ENCODE data around the gene PKP2.

PKP2 gene

DNA sequence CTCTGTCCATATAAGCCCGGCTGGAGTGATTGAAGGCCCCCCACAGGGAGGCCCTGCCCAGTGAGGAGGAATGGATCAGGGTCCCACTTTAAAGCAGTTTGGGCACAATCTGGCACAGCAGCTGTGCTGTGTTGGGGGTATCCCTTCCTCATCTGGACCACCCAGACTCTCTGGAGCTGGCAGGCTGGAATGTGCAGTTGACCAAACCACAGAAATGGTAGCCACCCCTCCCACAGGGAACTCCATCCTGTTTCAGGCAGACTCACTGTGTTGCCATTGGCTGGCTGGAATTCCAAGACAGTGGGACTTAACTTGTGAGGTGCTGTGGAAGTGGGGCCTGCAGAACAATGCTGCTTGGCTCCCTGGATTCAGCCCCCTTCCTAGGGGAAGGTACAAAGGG is 87.4 kb downstream of the PKP2 start:
- no peak for DNase-seq (ENCODE audit: low spot score)

DNA sequence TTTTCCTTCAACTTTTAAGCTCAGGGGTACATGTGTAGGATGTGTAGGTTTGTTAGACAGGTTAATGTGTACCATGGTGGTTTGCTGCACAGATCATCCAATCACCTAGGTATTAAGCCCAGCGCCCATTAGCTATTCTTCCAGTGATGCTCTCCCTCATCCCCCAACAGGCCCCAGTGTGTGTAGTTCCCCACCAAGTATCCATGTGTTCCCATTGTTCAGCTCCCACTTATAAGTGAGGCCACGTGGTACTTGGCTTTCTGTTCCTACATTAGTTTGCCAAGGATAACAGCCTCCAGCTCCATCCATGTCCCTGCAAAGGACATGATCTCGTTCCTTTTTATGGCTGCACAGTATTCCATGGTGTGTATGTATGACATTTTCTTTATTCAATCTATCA is 92.3 kb downstream of the PKP2 start:
- no peak for DNase-seq (ENCODE audit: low spot score)

DNA sequence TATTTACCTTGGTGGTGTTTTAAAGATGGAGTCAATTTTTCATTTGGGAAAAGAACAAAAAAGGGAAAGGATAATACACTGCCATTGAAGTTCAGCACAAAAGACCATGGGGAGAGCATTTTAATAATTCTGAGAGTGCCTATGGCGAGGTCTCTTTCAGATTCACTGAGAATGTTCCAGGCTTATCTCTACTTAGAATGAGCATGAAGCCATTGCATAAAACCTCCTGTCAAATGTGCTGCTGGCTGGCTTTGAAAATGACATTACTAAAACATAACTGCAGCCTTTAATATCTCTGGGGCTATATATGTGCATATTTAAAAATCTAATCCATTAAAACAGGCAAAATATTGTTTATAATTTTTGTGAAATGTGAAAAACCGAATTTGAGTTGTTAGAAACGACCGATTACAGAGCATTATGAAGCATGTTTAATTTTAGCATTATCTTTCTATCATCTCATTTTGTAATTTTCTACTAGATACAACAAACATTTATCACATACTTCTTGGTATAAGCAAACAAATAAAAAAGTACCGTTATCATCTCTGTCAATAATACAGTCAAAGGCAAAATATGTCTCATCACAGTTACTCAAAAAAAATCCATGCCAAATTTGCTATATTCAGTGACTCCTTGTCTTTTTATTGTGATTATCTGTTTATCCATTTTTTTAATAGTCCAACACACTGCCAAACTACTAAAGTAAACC is 95.2 kb downstream of the PKP2 start:
- DNase-seq (ENCODE audit: low spot score) = no peak

DNA sequence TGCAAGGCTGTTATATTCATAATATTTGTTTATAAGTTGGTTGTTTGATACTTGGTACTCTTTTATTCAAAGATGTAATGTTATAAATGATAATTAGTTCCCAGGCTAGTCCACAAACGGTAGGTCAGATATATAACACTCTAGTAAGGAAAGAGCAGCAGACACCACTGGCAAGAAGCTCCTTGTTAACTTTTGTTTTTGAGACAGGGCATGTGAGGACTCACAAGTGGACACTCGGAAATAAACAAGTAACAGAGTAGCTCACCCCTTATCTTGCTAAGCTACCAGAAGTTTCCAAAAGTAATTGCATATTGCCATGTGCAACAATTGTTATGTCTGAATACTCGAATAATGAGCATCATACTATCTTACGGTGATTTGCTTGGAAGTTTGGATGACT is 102.3 kb downstream of the PKP2 start:
- no peak for DNase-seq (ENCODE audit: low spot score)

DNA sequence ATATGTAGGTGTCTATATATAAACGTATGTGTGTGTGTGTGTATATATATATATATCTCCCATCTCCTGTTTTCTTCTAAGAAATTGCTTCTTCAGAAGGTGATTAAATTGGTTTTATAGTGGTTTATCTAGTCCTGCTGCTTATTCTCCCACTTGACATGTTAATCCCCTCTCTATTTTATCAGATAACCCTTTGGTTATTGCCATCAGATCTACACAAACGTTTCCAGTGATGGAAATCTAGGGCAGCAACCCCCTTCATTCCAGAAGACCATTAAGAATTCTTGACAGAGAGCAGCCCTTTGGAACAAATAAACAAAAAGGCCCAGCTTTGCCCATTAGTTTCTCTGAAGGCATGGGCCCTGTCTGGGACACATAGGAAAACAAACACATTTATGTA is 106.7 kb downstream of the PKP2 start:
- DNase-seq (ENCODE audit: low spot score) = no peak

DNA sequence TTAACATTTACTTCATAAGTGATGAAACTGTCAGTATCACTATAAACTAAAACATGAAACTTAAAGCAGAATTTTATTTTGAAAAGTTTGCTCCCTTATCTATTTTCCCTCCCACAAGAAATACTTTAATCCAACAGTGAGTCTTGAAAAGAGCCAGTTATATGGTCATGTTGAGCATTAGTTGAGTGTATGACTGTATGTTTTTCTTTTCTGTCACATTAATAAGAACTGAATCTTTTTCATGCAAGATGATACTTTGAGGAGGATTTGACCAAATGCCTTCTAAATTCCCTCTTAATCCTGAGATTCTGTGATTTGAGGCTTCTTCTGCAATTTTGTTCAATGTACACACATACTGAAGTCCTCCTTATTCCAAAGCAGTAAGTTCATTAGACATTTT is 107.1 kb downstream of the PKP2 start:
- DNase-seq (ENCODE audit: low spot score) = no peak

DNA sequence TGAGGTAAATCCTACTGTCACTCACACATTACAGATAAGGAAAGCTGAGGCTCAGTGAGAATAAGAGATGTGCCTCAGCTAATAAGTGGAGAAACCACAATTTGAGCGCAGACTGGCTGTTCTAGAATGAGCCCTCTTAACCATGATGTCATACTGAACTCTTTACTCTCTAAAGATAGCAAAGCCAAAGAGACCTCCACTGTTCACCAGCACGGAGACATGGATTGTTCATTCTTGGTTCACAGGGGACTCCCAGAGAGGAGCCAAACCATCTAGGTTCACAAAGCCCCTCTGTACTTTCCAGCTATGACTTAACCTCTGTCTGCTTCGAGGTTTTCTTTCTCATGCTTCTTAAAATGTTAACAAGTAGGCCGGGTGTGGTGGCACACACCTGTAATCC is 108.2 kb downstream of the PKP2 start:
- no peak for DNase-seq (ENCODE audit: low spot score)

DNA sequence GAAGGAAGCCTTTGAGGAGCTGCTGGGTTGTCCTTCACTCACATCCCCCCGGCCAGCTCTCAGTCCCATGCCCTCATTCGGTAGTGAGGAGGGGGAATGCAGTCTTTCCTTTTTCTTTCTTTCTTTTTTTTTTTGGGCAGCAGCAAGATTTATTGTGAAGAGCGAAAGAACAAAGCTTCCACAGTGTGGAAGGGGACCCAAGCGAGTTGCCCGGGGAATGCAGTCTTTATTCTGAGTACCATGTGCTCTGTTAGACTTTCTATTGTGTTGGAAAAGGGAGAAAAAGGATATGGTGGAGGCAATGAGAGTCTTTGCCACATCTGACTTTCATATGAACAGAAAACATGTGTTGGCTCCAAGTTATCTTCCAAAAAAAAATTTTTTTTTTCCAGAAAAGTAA is 111.0 kb downstream of the PKP2 start:
- no peak for DNase-seq (ENCODE audit: low spot score)

DNA sequence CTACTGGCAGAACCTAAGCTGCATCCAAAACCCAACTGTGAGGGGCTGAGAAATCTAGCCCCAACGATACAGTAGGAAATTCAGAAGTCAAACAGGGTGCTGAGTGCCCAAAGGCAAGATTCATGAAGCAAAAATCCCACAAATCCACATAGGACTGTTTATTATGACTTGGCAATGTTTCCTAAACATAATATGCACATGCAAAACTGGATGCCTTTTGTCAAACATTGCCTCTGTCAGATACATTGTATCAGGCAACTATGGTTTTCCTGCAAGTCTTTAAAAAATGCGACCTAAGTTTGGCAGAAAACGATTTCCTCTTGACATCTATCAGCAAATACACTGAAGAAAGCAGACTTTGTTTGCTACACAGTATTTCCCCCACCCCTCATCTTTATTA is 113.5 kb downstream of the PKP2 start:
- no peak for DNase-seq (ENCODE audit: low spot score)

DNA sequence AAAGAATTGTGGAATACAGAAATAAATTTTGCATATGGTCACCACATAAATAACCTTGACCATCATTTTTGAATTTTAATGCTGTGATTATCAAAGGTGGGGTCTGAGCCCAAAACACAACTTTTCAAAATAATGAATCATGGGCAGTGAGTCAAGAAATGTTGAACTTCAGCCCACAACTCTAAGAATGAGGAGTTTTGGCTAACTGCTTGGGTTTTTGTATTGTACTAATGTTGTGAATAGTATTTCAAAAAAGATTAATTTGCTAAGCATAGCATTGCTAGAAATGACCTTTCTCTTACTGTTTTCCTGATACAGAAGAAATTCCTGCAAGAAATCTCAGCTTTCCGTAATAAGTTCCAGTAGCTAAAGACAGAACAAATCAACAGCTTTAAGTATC is 116.5 kb downstream of the PKP2 start:
- no peak for DNase-seq (ENCODE audit: low spot score)

DNA sequence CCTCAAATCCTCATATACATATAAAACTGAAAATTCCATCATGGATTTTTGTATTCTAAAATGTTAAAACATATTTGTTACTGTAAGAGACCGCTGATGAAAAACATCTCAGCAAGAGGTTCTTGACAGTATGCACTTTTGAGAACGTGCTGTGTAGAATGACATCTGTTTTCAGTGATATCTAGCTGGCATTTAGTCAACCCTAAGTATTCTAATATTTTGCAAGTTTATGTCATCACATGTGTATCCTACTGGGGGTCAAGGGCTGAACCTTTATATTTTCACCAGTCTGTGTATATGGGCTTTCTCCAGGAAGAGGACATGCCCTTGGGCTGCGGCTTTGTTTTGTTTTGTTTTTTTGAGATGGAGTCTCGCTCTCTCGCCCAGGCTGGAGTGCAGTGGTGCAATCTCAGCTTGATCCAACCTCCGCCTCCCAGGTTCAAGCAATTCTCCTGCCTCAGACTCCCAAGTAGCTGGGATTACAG is 118.8 kb downstream of the PKP2 start:
- no peak for DNase-seq (ENCODE audit: low spot score)

DNA sequence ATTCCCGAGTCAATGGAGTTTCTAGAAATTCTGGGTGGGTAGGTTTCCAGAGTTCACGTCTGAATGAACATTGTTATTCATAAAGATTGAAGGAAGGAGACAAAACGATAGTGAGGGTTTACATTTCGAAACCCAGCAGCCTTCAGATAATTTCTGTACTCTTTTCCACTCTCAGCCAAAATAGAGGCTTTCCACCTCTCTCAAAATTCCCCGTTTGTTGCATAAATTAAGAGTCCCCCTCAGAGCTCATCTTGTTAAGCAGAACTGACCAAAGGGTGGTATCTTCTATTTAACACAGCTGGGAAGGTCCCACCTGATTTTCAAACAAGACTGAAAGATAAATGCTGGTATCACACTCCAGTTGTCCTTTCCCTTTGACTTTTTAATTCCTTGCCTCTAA is 119.4 kb downstream of the PKP2 start:
- DNase-seq (ENCODE audit: low spot score) = no peak

DNA sequence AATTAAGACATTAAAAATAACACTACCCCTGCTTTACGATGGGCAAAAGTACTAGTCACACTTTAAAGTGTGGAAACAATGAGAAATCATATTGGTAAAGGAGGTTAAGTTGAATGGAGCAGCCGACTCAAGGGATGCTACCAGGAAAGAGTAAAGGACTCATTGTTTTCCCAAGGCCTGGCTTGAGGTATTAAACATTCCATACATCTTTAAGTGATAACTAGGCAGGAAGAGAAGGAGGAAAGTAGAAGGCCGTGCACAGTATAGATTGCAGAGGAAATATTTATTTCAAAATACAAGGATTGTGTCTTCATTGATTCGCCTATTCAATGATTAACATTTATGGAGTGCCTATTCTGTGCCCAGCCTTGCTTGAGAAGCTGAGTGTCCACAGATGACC is 120.3 kb downstream of the PKP2 start:
- no peak for DNase-seq (ENCODE audit: low spot score)

DNA sequence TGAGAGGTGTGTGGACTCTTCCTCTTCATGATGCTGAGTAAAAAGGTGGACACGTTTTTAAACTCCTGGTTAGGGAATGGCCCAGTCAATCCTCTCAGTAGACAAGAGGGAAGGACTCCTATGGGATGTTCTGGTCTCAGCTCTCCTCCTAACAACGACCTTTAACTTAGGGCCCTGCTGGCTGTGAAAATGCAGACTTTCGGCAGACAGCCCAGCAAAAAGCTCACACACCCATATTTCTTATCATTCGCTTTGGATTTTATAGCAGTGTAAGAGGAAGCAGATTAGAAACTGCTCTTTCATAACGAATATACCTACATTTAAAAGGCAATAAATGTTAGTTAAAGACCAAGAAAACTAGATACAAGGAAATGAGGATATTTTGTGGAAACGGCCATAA is 122.9 kb downstream of the PKP2 start:
- no peak for DNase-seq (ENCODE audit: low spot score)

DNA sequence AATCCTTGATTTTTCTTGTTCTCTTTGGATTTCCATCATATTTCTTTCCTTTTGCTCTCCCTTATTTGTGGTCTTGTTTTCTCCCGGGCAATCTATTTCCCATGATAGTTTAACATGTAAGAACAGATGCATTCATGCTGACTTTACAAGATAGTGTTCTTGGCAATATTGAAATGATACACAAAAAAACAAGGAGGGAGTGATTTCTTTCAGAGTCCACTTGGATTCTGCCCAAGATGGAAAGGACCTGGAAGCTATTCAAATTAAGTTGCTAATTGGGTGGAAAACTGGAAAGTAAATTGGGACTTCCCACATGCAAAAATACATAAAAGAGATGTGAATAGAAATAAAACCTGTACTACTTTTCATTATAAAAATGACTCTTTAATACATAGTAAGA is 126.4 kb downstream of the PKP2 start:
- DNase-seq (ENCODE audit: low spot score) = no peak

DNA sequence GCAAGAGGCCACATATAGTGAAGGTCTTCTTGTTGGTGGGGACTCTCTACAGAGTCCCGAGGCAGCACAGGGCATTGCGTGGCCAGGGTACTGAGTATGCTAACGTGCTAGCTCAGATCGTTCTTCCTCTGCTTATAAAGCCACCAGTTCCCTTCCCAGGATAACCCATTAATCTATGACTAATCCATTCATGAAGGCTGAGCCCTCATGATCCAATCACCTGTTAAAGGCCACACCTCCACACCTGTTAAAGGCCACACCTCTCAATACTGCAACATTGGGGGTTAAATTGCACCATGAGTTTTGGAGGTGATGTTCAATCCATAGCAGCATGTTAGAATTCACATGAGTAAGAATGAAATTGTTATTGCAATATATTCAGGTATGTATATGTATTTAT is 128.1 kb downstream of the PKP2 start:
- no peak for DNase-seq (ENCODE audit: low spot score)

DNA sequence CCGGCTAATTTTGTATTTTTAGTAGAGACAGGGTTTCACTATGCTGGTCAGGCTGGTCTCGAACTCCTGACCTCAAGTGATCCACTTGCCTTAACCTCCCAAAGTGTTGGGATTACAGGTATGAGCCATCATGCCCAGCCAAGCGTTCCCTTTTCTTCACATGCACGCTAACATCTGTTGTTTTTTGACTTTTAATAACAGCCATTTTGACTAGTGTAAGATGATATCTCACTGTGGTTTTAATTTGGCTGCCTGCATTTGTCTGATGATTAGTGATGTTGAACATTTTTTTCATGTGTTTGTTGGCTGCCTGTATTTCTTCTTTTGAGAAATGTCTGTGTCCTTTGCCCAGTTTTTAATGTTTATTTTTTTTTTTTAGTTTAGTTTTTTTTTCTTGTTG is 130.7 kb downstream of the PKP2 start:
- DNase-seq (ENCODE audit: low spot score) = no peak

DNA sequence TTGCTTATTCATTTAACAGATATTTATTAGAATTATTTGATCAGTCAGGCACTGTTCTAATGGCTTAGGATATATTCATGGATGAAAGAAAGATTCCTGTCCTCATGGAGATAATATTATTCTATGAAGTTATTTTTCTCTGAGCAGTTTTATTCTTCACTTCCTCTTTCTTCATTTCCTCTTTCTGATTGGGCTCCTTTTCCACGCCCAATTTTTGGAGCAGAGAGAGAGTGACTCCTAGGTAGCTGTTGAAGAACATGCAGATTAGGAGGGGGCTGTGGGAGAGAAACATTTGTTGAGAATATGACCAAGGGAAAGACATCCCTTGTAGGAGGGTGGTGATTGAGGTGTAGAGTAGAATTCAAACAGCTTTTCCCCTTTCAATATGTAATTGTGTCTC is 134.9 kb downstream of the PKP2 start:
- no peak for DNase-seq (ENCODE audit: low spot score)

DNA sequence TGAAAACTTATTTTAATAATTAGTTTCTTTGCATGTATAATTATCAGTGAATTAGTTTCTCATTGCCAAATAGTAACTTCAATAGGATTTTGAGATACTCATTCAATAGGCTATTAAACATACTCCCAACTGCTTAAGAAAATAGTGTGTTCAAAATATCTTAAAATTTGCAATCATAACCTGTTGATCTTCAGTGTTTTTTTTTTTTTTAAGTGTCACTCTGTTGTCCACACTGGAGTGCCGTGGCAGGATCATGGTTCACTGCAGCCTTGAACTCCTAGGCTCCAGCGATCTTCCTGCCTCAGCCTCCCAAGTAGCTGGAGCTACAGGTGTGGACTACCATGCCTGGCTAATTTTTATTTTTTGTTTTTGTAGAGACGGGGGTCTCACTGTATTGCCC is 139.4 kb downstream of the PKP2 start:
- DNase-seq (ENCODE audit: low spot score) = no peak

DNA sequence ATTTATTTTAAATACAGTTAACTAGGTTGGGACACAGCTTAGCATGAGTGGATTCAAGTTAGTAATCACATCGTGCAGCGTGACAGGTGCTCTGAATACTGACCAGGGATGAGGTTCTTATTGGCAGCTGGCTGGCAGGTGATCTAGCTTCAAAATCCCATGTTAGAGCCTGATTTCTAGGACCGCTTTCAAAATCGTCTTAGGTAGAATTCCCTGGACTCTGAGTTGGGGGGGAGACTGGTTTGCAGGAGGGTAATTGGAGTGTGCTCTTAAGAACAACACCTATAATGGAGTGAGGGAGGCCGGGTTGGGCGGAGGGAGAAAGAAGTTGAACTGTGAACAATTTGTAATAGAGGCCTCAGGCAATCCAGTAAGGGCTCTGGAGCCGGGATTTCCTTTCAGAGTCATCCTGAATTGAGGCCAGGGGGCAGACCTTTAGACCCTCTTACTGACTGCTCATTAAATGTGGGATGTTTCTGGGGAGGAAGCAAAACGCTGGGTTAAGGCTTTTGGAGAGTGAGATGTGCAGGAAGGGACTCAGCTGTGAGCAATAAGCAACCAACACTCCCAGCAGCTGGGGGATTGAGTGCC is 140.0 kb downstream of the PKP2 start:
- no peak for DNase-seq (ENCODE audit: low spot score)

DNA sequence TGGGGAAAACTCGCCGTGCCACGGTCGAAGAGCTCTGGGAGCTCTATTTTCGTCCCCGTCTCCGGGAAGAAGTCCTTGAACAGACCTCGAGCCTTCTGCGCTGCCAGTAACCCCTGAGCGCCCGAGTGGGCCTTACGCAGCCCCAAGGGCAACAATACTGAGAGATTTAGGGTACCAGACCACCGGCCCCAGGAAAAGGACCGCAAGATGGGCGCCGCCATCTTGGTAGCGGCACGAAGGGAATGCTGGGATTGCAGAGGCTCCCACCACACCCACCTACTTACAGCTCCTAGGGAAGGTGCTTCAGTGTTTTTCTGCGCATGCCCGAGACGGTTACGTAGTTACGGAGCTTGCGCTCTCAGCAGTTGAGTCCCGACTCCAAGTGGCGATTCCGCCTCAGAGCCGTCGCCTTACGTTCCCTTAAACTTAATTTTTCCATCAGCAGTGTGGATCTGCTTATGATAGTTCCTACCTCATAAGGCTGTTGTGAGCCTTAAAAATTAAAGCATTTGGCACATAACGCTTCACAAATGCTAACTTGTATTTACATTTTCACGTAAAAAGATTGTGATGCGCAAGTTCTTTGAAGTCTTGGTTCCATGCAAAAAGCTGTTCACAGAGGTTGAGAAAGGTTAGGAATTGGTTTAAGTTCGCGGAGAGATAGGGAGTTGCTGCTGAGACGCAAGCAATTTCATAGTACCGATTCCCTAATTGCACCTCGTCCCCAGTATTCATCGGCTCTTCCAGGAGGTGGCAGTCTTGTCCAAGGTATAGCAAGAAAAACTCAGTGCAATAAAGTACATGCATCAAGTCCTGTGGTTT is 140.7 kb downstream of the PKP2 start, which contains the start of gene YARS2:
TSS of gene YARS2 (minus strand) at position 244 of the 822 bp plus-strand sequence. CDS start at position 221, 23 bp downstream.
- peak; percentile 96 for DNase-seq (ENCODE audit: low spot score)

DNA sequence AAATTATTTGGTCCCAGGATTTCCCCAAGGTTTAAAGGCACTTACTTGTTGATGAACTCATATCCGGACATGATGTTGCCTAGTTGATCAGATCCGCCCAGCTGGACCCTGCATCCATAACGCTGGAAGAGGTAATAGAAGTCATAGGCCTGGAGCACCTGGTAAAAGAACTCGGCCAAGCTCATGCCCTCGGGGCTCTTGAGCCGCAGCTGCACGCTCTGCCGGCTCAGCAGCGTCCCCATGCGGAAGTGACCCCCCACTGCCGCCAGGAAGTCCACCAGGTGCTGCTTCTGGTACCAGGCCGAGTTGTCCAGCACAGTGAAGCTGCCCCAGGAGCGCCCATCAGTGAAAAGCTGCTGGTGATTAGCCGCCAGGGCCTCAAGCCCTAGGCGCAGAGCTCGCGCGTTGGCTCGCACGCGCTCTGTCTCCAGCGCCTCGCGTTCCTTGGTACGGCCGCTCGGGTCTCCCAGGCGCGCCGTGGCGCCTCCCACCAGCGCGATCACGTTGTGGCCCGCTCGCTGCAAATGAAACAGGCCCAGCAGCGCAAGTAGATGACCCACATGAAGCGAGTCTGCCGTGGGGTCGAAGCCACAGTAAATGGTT is 141.4 kb downstream of the PKP2 start:
- DNase-seq (ENCODE audit: low spot score) = peak; percentile 70

DNA sequence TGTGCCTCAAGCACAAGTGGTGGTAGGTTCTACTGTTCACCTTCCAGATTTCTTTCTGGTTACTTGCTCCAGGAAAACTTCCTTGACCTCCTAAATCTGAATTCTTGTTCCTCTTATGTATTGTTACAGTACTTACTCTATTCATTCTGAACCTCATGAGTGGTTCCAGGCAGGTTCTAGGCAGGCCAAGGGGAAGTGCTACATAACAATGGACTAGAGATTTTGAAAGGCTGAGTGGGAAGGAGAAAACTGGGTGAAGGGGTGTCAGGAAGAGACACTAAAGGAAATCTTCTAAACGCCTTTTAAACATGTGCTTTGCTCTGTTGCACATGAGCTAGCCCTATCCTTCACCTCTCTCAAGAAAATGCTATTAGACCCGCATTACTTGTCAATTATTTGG is 142.5 kb downstream of the PKP2 start:
- DNase-seq (ENCODE audit: low spot score) = no peak

All from GM03348 (cell line).